ENCODE data around the gene MRPS6.

Gene MRPS6

DNA sequence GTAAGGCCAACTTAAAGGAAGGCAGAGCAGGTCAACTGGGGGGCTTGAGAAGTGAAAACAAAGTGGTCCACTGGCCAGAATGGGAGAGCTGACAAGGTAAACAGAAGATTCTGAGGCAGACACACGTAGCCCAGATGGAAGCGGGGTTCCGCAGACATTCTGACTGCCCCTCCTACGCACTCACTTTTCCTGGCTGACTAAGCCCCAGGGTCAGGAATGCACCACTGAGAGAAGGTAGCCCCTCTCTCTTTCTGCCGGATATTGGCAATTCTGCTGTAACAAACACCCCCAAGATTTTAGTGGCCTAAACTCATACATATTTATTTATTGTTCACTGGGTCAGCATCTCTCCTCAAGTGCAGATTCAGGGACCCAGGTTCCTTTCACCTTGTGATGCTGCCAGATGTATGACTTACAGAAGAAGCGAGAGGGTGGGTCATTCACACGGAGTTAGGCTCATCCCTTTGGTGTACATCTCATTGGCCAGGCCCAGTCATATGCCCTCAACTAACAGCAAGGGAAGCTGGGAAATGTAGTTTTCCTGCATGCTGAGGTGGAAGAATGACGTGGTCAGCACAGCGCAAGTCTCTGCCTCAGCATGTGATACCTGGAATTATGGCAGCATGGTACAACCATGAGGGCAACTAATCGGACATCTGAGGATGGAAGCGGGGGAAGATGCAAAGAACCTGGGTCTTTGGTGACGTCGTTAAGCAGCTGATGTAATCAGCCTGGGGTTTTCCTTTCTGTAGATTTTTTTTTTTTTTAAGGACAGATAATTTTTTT, 43.4 kb upstream of the MRPS6 start:
- H3K27ac ChIP-seq = no peak overlapping the region
- peak overlapping the region; percentile 91 for H2AFZ ChIP-seq (ENCODE audit: low read depth)
- TF ChIP-seq, protein P1, sequence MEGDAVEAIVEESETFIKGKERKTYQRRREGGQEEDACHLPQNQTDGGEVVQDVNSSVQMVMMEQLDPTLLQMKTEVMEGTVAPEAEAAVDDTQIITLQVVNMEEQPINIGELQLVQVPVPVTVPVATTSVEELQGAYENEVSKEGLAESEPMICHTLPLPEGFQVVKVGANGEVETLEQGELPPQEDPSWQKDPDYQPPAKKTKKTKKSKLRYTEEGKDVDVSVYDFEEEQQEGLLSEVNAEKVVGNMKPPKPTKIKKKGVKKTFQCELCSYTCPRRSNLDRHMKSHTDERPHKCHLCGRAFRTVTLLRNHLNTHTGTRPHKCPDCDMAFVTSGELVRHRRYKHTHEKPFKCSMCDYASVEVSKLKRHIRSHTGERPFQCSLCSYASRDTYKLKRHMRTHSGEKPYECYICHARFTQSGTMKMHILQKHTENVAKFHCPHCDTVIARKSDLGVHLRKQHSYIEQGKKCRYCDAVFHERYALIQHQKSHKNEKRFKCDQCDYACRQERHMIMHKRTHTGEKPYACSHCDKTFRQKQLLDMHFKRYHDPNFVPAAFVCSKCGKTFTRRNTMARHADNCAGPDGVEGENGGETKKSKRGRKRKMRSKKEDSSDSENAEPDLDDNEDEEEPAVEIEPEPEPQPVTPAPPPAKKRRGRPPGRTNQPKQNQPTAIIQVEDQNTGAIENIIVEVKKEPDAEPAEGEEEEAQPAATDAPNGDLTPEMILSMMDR (conservative IDR thresholded peaks at IDR 0.05; ENCODE audit: low read depth, low read length) = no peak
- H3K27me3 ChIP-seq (ENCODE audit: insufficient read depth, low read depth) = no peaks in the 10 kb centered on the region
- H3K4me3 ChIP-seq (IDR thresholded peaks at IDR 0.05; ENCODE audit: insufficient read depth, low read depth, low read length) = no peak overlapping the region
- no peaks in the 10 kb centered on the region for H4K20me1 ChIP-seq (ENCODE audit: insufficient read depth)
- peak overlapping the region; percentile 19; the same call in 1 of the 2 replicates for H3K9ac ChIP-seq
- no peaks in the 10 kb centered on the region for H3K36me3 ChIP-seq (ENCODE audit: insufficient read depth)
- H3K4me1 ChIP-seq (ENCODE audit: low read depth, poor library complexity, severe bottlenecking) = peaks cover 10% of the 10 kb centered on the region
- no peaks in the 10 kb centered on the region for H3K79me2 ChIP-seq (ENCODE audit: insufficient read depth, low read depth)
- peak overlapping the region; percentile 23; the same call in 1 of the 2 replicates for H3K4me2 ChIP-seq

DNA sequence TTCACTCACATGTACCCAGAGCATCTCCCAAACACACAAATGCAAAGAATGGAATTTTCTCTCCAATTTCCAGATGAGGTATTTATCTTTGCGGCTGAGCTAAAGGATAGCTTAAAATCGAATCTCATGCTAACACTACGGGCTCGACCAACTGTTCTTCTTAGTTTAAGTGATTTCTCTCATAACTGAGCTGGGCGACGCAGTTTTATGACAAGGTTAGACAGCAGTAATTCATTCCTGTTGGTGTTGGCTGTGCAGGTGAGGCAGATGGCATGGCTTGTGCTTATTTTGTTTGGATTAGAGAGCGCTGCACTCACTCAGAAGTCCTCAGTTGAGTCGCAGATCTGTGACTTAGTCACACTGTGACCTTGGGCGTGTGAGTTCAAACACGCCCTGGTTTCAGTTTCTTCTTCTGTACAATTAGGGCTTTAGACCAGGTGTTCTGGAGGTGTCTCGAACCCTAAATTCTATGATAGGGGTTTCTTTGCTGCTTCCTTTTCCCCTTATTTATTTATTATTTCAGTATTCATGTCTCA, 41.5 kb upstream of the MRPS6 start:
- H3K9ac ChIP-seq = no peak overlapping the region
- no peaks in the 10 kb centered on the region for H3K27me3 ChIP-seq (ENCODE audit: insufficient read depth, low read depth)
- peaks cover 10% of the 10 kb centered on the region for H3K4me1 ChIP-seq (ENCODE audit: low read depth, poor library complexity, severe bottlenecking)
- no peaks in the 10 kb centered on the region for H3K79me2 ChIP-seq (ENCODE audit: insufficient read depth, low read depth)
- H2AFZ ChIP-seq (ENCODE audit: low read depth) = no peak overlapping the region
- TF ChIP-seq, protein P1 (conservative IDR thresholded peaks at IDR 0.05; ENCODE audit: low read depth, low read length) = no peak
- H3K4me2 ChIP-seq = no peak overlapping the region
- no peak overlapping the region for H3K4me3 ChIP-seq (IDR thresholded peaks at IDR 0.05; ENCODE audit: insufficient read depth, low read depth, low read length)
- no peaks in the 10 kb centered on the region for H4K20me1 ChIP-seq (ENCODE audit: insufficient read depth)
- H3K36me3 ChIP-seq (ENCODE audit: insufficient read depth) = no peaks in the 10 kb centered on the region
- H3K27ac ChIP-seq = no peak overlapping the region

DNA sequence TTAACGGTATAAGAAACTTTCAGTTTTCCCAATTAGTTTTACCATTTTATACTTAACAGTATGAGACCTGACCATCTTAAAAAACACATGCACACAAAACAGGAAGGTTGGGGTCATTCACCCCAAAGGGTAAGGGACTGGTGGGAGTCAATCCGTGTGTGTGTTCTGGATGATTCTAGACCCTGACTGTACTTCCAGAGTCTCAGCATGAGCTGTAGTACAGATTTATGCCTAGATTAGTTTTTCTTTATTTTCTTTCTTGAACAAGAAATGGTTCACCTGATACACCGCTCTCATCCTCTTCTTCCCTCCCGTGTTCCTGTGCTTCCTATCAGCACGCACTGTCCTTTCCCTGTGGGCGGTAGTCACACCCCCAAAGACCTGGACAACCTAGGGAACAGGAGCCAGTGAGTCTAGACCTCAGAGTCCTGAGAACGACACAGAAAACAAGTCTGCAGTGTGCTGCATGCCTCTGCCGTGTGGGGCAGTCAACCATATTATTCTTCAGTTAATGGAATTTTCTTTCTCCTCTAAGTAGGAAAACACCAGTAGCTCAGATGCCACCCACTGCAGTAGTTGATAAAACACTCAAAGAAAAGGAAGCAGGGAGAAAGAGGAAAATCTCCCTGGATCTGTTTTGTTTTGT, 38.9 kb upstream of the MRPS6 start:
- TF ChIP-seq, protein P1 (conservative IDR thresholded peaks at IDR 0.05; ENCODE audit: low read depth, low read length) = no peak
- peaks cover 10% of the 10 kb centered on the region for H3K4me1 ChIP-seq (ENCODE audit: low read depth, poor library complexity, severe bottlenecking)
- H2AFZ ChIP-seq (ENCODE audit: low read depth) = no peak overlapping the region
- H3K4me3 ChIP-seq (IDR thresholded peaks at IDR 0.05; ENCODE audit: insufficient read depth, low read depth, low read length) = no peak overlapping the region
- no peaks in the 10 kb centered on the region for H3K27me3 ChIP-seq (ENCODE audit: insufficient read depth, low read depth)
- H3K79me2 ChIP-seq (ENCODE audit: insufficient read depth, low read depth) = no peaks in the 10 kb centered on the region
- no peaks in the 10 kb centered on the region for H4K20me1 ChIP-seq (ENCODE audit: insufficient read depth)
- H3K4me2 ChIP-seq = no peak overlapping the region
- H3K9ac ChIP-seq = no peak overlapping the region
- no peaks in the 10 kb centered on the region for H3K36me3 ChIP-seq (ENCODE audit: insufficient read depth)
- H3K27ac ChIP-seq = no peak overlapping the region

DNA sequence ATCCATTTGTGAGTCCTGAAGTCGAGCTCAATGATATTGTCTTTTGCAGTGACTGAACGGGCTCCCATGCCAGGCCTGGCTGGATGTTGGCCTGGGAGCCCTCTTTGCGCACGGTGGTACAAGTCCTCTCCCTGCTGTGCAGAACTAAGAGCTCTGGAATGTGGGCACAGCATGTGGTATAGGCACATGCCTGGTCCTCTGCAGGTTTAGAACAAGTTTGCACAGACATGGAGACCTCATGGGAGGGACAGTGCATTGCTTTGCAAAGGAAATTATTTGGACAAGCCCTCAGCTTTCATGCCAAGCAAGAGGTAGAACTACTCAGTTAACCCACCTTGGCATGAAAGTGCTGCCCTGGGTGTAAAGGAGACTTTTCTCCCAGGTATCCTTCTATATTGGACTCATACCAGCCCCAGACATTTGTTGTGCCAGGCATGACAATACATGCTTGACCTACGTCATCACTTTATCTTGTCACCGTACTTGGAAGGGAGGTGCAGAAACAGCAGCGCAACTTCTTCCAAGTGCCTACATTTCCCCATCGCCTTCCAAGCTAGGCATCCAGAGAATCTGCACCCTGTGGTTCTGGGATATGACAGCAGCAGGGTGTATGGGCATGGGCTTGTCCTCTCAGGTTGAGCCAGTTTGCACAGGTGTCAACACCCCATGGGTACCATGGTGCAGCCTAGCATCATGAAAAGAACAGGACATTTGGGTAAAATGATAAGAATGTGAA, 37.6 kb upstream of the MRPS6 start:
- no peak overlapping the region for H2AFZ ChIP-seq (ENCODE audit: low read depth)
- no peak overlapping the region for H3K9ac ChIP-seq
- H4K20me1 ChIP-seq (ENCODE audit: insufficient read depth) = no peaks in the 10 kb centered on the region
- H3K27ac ChIP-seq = no peak overlapping the region
- TF ChIP-seq, protein P1 (conservative IDR thresholded peaks at IDR 0.05; ENCODE audit: low read depth, low read length) = no peak
- no peaks in the 10 kb centered on the region for H3K79me2 ChIP-seq (ENCODE audit: insufficient read depth, low read depth)
- no peaks in the 10 kb centered on the region for H3K4me1 ChIP-seq (ENCODE audit: low read depth, poor library complexity, severe bottlenecking)
- H3K27me3 ChIP-seq (ENCODE audit: insufficient read depth, low read depth) = no peaks in the 10 kb centered on the region
- H3K4me3 ChIP-seq (IDR thresholded peaks at IDR 0.05; ENCODE audit: insufficient read depth, low read depth, low read length) = no peak overlapping the region
- no peaks in the 10 kb centered on the region for H3K36me3 ChIP-seq (ENCODE audit: insufficient read depth)
- H3K4me2 ChIP-seq = no peak overlapping the region

All from KMS-11 (cell line).